Activated CD4-positive, alpha-beta T cell treated with anti-CD3 and anti-CD28 coated beads, Interleukin-2, amount 50 U/mL, for 16 hours (primary cell): ENCODE results near the gene CDH4.

Experiments used
- DNase-seq: peaks from one replicate; pipeline ENCODE4 v3.0.0-alpha.2; 2020

CDH4 gene

DNA sequence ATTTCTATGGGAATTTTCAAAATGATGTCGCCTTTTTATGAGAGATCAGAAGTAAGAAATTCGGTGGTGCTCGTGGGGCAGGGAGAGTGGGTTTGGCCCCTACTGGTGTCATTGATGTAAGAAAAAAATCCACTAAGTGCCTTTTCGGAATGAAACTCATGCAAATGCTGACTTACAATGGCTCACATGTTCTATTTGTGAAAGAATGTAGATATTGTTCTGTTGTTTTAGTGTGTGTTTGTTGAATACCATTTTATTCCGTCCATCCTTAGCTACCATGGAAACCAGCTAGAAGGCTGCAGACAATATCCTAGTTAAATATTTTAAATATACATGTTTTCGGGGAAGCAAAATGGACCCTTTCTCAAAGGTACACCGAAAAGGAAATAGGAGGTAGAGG is 508.7 kb downstream of the CDH4 start:
- DNase-seq = no peak

DNA sequence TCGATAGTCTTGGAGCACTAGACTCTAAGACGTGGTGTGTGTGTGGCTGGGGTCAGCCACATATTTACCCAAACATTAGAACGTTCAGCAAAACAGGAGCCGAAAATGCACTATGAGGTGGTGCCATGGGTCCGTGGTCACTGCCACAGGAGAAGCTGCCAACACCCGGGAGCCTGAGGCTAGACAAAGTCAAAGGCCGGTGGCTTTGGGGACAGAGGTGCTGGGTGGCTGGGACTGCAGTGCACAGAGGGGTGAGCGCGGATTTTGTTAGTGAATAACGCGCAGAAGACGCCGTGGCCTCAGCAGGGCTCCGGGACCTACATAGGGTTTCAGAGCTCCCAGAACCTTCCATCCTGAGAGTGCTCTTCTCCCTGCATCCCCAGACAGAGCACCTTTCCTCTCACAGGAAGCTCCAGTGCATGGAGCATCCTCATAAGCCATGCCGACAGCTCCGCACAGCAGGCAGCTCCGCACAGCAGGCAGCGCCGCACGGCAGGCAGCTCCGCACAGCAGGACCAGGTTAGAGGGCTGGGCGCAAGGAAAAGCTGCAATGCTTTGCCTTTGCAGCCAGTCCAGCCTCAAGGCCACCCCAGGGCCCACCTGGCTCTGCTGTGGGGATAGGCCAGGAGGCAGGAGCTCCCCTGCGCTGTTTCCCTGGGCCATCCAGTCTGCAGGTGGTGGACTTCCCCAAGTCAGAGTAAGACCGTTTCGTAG is 509.5 kb downstream of the CDH4 start:
- no peak for DNase-seq

DNA sequence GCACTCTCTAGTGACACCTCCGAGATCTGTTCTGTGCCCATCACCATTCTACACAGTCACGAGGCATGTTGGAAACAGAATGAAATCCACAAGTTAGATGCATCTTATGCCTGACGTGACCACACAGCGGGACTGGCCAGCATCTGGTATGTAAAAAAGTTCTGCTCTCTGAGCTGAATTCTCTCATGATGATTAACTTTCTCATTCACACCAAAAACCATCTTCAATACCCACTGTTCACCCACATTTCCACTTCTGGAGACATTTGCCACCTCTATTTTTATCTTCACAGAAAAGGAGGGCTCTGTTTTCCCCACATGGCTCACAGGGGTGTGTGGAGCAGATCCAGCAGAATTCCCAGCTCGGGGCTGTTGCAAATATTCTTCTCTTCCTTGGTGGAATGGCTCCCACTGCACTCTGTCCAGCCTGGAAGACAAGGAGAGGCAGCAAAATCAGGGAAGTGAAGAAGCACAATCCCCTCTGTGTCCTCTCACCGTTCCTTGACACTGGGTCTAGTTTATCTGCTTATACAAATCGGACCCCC is 510.2 kb downstream of the CDH4 start:
- no peak for DNase-seq

DNA sequence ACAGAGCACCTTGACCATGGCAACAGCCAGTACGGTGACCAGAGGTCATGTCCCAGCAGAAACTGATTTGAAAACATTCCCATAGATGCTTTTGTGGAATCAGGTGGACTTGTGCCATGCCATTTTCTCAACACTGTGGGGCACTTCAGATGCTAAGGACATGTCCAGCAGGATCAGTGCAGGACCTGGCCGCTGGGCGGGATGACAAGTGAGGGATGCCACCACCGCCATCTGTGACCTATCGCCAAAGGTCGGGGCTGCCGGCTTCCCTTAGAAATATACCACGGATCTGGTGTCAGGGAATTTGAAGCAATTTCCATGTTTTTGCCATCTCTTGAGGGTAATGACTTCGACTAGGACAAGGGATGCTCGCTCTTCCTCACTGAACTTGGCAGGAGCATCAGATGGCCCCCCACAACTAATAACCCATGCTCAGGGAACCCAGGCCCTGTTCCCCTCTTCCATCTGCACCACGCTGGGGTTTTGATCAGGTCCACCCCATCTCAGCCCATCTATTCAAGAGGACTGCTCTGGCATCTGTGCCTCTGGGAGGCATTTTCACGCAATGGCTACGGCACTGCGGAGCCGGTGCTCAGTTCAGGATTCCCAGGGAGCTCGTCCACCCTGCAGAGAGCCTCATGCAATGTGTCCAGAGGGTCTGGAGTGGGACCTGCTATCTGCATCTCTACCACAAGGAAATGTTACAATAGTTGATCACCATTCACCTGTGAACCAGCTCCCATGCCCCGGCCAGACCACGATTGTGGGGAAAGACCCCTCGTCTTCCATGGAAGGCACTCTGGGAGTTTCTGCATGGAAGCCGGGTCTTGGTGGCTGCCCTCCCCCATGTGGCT is 511.1 kb downstream of the CDH4 start:
- DNase-seq = no peak

DNA sequence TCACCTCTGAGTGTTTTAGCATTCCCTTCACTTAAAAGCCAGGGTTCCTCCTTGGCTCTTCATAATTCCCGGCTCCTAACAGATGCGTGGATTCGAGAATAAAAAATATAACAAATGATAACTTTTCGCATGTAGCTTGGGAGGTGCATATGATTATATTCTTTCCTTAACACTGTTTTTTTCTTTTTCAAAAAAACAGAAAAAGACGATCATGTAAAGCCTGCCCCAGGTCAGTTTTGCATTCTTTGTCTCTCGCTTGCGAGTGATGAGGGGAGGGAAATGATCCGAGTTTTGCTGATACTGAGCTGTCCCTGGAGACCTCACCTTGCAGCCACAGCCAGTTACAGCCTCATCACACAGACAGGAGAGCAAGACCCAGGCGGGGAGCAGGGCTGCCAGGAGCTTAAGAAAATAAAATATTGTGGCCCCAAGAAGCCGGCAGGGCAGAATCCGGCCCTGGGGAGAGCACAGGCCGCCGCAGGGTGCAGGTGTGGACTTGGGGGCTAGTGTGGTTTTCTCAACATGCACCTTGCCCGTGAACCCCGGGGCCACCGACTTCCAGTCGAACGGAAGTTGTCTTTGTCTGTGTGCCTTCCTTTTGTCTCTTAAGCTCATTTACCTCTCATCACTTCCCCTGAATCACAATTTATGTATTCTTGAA is 511.8 kb downstream of the CDH4 start:
- no peak for DNase-seq

DNA sequence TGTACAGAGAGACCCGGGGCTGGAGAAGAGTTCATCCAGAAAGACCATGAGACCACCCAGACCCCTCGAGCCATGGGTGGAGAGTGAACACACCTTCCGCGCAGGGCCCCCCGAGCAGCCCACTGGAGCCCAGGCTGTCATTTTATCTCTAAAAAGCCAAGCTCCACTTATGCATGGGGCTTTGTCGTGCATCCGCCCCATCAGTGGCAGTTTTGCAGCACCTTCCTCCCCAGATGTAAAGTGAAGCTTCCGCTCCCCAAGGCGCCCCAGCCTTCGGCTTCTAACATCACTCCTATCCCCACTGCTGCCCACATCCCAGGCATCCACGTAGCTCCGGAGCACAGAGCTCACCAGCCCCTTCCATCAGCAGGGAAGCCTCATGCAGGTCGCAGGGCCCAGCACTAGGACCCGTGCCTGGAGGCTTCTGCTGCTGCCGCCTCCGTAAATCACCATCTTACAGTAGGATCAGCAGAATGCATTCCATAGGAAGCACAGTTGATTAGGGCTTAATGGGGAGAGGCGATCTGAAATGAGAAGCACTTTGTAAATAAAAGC is 512.5 kb downstream of the CDH4 start:
- no peak for DNase-seq

DNA sequence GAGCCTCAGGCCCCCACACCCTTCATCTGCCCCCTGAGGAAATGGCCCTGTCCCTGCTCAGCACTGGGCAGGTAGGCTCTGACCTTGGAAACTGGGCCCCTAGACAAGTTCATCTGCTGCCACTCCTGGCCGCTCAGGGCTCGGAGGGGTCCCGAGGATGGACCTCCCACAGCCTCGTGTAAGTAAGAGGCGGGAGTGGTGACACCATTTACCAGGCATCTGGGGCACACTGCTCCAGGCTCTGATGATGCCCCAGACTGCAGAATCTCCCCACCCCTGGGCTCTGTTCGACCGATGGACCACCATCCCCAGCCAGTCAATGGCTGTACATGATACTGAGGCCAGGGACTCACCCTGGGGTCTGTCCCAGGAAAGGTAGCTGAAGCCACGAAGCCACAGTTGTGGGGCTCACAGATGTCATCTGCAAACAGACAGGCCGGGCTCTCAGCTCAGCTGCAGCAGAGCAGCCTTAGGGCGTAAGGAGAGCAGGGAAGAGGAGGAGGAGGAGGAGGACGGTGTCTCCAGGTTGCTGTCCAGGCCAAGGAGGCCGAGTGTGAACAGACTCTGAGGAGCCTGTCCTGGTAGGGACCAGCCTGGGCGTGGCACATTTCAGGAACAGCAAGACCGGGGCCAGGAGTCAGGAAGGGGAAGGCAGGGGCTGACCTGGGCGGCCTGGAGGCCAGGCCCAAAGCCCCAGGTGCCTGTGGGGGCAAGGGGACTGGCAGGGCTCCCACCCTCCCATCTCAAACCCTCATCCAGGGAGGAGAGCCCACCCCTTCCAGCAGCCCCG is 513.2 kb downstream of the CDH4 start:
- DNase-seq = no peak

DNA sequence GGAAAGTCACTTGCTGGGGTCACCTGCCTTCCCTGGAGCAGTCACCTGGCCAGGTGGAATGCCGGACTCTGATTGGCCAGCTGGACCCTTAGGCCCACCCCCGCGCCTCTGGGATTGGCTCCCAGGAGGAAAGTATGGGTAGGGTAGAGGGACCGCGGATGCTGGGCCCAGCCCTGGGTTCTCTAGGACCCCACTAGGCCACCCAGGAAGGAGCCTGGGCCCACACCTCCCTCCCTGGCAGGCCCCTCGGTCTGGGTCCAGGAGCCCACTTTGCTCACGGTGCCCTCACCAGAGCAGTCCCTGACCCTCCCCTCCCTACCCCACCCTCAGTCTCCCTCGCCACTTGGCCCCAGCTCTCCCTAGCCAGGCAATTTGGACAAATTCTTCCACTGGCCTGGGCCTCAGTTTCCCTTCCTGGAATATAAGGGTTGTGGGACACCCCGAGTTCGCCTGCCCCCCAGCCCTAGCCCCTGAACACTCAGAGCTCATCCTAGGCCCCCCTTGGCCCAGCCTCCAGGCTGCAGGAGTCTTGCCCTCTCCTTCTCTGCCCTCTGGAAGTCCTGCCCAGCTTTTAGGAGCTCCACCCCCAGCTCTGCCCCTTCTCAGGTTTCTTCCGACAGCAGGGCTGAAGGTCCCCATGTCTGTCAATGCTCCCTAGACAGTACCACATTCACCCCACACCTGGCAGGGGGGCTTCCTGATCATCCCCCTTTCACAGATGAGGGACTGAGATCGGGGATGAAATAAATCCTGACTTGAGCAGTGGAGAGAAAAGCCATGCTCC is 514.0 kb downstream of the CDH4 start:
- DNase-seq = no peak

DNA sequence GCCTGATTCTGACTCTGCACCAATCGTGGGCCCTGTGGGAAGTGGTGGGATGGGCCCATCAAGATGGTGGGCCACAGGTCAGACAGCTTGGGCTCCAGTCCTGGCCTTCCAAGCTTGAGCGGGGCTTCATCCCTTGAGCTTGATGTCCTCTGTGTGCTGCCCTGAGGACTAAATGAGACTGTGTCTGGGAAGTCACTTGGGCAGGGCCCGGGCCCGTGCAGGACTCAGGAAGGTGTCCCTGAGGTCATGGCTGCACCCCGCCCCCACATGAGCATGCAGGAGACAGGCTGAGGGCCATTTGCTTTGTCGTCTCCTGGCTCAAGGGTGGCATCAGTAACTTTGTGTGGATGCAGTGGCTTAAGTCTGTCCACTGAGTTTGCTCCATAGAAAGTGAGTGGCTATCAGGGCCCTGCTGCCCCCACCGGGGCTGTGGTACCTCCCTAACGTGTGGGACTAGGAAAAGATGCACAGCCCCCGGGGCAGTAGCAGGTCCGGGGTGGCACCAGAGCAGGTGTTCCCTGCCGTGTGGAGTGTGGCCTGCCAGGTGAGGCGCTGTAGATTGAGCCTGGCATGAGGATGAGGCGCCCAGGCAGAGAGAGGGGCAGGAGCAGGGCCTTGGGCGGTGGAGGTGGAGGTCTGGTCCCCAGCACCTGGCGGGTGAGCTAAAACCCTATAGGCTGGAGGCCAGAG is 515.0 kb downstream of the CDH4 start:
- DNase-seq = no peak

DNA sequence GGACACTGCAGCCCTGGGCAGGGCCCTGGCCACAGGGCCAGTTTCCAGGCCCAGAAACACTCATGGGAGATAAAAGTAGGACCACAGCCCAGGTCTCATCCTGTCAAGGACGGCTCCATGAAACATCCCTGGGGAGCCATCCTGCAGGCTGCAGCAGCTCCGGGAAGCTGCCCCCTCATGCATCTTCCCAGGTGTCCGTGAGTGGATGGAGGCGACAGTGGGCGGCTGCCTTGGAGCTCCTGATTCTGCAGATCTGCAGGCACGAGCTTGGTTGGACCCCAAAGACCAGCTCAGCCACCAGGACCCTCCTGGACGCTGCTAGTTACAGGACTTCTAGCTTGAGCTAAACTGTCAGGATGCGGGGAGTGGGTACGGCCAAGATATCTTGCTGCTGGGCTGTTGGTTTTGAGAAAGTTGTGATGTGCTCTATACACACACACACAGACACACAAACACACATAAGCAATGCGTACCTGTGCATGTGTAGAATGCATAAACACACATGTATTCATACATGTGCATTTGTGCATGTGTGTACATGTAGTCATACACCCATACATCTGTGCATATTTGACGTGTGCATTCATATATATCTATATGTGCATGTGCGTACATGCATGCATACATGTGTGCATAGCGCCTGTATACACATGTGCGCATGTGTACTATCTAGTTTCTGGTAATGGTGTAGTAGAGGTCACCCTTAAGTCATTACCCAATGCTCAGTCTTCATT is 515.9 kb downstream of the CDH4 start:
- DNase-seq = no peak

DNA sequence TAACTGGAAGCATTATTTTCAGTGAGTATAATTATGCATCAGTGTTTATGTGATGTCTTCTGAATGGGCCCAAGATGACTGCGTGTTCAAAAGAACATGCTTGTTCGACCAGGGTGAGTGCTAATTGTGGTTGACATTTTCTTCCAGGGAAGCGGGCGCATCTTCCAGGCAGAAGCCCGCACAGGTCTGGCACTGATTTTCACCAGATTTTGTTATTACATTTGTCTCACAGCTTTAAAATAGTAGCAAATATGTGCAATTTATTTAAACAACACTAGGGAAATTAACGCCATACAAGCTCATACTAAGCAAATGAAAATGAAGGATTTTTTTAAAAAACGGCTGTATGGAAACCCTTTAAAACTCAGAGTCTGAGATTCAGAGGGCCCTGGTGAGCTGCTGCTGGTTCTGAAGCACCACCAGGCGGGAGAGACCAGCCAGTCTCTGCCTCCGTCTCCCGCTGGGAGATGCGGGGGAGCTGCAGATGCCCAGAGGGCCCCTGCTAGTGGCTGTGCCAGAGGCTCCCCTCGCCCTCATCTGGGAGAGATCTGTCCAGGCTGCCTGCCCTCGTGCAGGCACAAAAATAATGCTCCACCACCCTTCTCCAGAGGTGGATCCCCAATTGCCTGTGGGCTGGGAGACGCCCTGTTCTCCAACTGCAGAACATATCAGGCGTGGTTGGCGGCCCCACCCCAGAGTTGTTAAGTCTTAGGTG is 516.7 kb downstream of the CDH4 start:
- DNase-seq = no peak

DNA sequence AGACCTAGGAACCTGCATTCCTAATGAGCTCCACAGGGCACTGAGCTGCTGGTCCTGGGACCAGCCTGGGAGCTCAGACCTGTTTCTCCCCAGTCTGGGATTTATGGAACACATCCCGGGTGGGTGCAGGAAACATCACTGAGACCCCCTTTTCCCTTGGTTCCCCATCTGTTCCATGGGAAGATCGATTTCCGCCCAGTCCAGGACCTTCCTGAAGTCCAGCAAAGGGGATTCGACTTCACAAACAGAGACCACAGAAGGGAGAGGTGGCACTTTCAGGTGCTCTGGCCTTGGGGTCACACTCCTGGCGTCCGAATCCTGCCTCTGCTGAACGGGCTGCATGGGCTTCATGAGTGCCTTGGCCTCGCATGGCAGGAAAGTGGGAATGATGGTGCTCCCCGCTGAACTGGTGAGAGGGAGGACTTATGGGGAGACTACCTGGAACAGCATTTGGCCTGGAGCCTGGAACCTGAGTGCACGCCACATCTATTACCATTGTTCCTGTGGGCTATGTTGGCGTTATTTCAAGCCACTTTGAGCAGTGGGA is 517.3 kb downstream of the CDH4 start:
- no peak for DNase-seq

DNA sequence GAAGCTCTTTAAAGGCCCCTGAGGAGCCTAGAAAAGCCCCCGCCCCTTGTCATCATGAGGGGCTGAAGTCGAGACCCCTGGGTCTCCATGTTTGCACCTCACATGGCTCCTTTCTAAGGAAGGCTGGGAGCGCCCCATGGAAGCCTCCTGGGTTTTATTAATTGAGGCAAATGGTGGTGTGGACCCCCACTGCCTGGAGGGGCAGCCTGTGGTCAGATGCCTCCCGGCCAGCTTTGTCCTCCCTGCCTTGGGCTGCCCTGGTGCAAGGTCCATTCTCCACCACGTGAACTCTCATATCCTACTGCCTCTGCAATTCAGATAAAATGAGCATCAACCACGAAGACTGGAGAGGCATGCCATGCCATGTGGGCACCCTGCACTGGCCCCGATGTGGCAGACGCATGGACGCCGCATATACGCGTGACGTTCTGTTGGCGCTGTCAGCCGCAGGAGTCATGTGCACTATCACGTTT is 518.1 kb downstream of the CDH4 start:
- DNase-seq = no peak

DNA sequence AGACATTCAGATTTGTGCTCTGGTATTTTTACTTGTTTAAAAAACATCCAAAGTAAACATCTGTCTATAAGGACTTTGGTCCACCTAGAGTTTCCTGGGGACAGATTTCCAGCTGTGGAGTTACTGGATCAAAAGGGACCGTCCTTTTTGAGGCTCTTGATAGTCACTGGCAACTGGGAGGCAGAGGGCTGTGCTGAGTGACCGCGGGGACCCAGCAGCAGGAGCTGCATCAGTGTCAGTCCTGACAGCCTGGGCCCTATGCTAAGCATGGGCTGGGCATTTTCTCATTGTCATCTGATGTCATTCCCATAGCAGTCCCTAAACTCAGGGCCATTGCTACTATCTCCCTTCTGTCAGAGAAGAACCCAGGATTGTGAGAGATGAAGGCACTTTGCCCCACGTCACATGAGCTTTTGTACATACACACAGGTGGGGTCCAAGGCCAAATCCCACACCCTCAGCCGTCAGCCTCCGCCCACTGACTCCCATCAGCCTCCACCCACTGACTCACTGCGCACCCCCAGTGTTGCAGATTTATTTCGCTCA is 519.8 kb downstream of the CDH4 start:
- no peak for DNase-seq

DNA sequence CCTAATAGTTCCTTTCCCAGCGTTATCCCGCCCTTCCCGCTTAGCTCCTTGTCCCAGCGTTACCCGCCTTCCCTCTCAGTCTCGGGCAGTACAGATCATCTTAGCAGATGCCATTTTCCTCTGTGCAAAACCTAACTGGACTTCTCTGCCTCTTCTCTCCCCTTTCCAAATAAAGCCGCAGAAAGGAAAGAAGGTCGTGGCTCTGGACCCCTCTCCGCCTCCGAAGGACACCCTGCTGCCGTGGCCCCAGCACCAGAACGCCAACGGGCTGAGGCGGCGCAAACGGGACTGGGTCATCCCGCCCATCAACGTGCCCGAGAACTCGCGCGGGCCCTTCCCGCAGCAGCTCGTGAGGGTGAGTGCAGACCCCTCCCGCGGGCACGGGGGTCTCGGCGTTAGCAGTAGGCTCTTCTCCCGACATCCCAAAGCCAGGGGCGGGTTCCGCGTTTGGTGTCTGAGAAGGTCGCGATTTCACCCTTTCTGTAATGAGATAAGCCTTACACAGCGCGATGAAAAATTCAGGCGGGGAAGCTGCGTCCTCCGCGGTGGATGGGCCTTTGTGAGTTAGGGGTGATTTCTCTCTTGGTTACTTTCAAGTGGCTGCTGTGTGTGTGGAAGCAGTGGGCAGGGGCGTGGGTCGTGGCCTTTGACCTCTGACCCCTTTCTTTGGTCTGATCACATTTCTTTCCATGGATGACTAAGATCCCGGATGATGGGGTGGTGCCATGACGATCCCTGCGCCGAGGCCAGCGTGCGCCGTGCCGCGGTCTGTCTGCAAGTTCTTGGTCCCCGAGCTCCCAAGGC is 521.0 kb downstream of the CDH4 start:
- no peak for DNase-seq

DNA sequence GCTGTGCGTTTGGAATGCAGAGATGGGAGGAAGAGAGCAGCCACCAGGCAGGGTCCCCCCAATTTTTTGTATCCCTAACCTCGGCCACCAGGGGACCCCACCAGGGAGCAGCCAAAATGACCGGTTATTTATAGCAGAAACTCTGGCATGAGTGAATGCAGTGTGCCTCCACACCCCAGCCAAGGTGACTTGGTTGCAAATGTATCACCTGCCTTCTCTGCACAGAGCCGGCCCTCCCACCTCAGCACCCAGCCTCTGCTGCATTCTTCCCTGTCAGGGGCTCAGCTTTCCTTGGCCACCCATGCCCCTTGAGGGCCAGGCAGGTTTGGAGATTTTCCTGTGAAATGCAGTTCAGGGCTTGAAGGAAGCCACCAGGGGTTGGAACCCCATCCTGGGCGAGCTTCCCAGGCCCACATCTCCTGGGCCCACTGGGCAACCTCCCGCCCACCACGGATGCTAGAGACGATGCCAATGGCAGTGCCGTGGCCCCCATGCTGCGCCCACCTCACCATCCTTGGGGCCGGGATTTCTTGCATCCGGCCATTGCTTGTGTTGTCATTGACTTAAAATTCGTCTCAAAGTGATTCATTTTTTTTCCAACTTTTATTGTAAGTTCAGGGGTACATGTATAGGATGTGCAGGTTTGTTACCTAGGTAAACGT is 522.0 kb downstream of the CDH4 start:
- no peak for DNase-seq

DNA sequence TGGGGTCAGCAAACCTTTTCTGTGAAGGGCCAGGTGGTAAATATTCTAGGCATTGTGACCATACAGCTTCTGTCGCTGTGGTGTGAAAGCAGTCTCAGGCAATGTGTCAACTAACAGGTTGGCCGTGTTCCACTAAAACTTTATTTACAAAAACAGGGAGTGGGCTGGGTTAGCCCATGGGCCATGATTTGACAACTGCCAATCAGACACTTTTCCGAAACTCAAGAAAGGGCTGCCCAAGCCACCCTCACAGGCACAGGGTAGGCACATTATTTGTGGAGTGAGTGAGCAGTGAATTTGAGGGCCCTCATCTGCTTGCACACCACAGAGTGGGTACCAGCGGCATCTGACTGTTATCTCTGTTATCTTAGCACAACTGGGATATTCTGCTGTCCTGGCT is 523.4 kb downstream of the CDH4 start:
- no peak for DNase-seq
